GM12891 (cell line): ENCODE results near the gene QSER1.
"Not testable (repeated sequence)": the region's sequence is repeated elsewhere in the genome, so short reads cannot be mapped to it uniquely, and the experiment has no call there.

Experiments
- DNase-seq: peaks from one replicate; pipeline ENCODE4 v3.0.0; 2011; ENCODE audit warnings: low spot score; ENCODE audit not compliant: insufficient read length
- FAIRE-seq: peaks from 2 replicates; lab custom pipeline; 2011; peaks lifted over from hg19 to GRCh38; lab: Jason Lieb, UNC
- PAX5 ChIP-seq: IDR thresholded peaks from 2 replicates; pipeline ENCODE4 v1.6.1; 2011; ENCODE audit warnings: low read length, moderate library complexity, mild to moderate bottlenecking; ENCODE audit not compliant: insufficient read depth, severe bottlenecking
- POLR2A ChIP-seq: IDR thresholded peaks from 2 replicates; pipeline ENCODE4 v1.6.1; 2011; ENCODE audit warnings: low read depth, low read length, control low read depth
- POLR2AphosphoS5 ChIP-seq: IDR thresholded peaks from 2 replicates; pipeline ENCODE4 v1.6.1; 2011; ENCODE audit warnings: low read depth, low read length, control low read depth
- POU2F2 ChIP-seq: IDR thresholded peaks from 2 replicates; pipeline ENCODE4 v1.6.1; 2011; ENCODE audit warnings: low read depth, mild to moderate bottlenecking, control low read depth, low read length, moderate library complexity
- SPI1 ChIP-seq: IDR thresholded peaks from 2 replicates; pipeline ENCODE4 v1.6.1; 2011; ENCODE audit warnings: low read depth, low read length, control low read depth
- TAF1 ChIP-seq: IDR thresholded peaks from 2 replicates; pipeline ENCODE4 v1.6.1; 2011; ENCODE audit warnings: low read depth, low read length, control low read depth

The QSER1 gene

GRCh38 chr11:32870676-32871075 lies 21.9 kb upstream of the QSER1 start:
- peak; percentile 7 for DNase-seq
- TF ChIP-seq TAF1, result no peak
- FAIRE-seq, result peak; percentile 35

- TF ChIP-seq SPI1, result no peak
- no peak for TF ChIP-seq TAF1
- no peak for TF ChIP-seq PAX5
- no peak for TF ChIP-seq POU2F2
- no peak for TF ChIP-seq POLR2A
- no peak for TF ChIP-seq POLR2AphosphoS5
- DNase-seq (no peak), FAIRE-seq (no peak)
These were observed 18.5 kb upstream of the QSER1 start for GRCh38 chr11:32874132-32874531.

- FAIRE-seq, result no peak
- no peak for TF ChIP-seq POLR2AphosphoS5
- TF ChIP-seq POLR2A, result no peak
- no peak for TF ChIP-seq POU2F2
- TF ChIP-seq PAX5, result no peak
- no peak for TF ChIP-seq TAF1
- TF ChIP-seq SPI1, result no peak
- no peak for DNase-seq
These were observed 11.3 kb upstream of the QSER1 start for GRCh38 chr11:32881286-32881685.

- DNase-seq (no peak), FAIRE-seq (no peak)
- no peak for TF ChIP-seq POU2F2
These were observed 9.2 kb upstream of the QSER1 start for GRCh38 chr11:32883421-32883820.

GRCh38 chr11:32884023-32884422 lies 8.6 kb upstream of the QSER1 start:
- TF ChIP-seq POLR2AphosphoS5, result no peak
- TF ChIP-seq TAF1, result no peak
- TF ChIP-seq POLR2A, result no peak
- TF ChIP-seq SPI1, result no peak
- no peak for TF ChIP-seq POU2F2
- no peak for TF ChIP-seq PAX5
- no peak for FAIRE-seq
- no peak for DNase-seq

GRCh38 chr11:32884770-32885384 lies 7.7 kb upstream of the QSER1 start:
- TF ChIP-seq TAF1 (no peak), POLR2AphosphoS5 (no peak), PAX5 (no peak), POLR2A (no peak), SPI1 (no peak), POU2F2 (no peak)
- no peak for DNase-seq
- FAIRE-seq, result no peak

- FAIRE-seq (no peak), DNase-seq (no peak)
- no peak for TF ChIP-seq POU2F2
- no peak for TF ChIP-seq PAX5
- no peak for TF ChIP-seq SPI1
- no peak for TF ChIP-seq POLR2AphosphoS5
- TF ChIP-seq POLR2A, result no peak
- no peak for TF ChIP-seq TAF1
These were observed 7.1 kb upstream of the QSER1 start for GRCh38 chr11:32885556-32885955.

GRCh38 chr11:32886180-32886579 lies 6.4 kb upstream of the QSER1 start:
- DNase-seq (no peak), FAIRE-seq (no peak)
- TF ChIP-seq SPI1 (no peak), TAF1 (no peak), POU2F2 (no peak)

- not testable (repeated sequence) for DNase-seq, FAIRE-seq
These were observed 4.8 kb upstream of the QSER1 start for GRCh38 chr11:32887707-32888383.

- FAIRE-seq, DNase-seq: not testable (repeated sequence)
These were observed 4.3 kb upstream of the QSER1 start for GRCh38 chr11:32888384-32888710.

- FAIRE-seq, result no peak
- no peak for DNase-seq
- TF ChIP-seq PAX5 (no peak), POLR2A (no peak), SPI1 (no peak), TAF1 (no peak), POLR2AphosphoS5 (no peak), POU2F2 (no peak)
These were observed 3.8 kb upstream of the QSER1 start for GRCh38 chr11:32888805-32889204.
